Keratinocyte (primary cell): ENCODE measurements around the gene TTLL5.

Experiments
- CTCF ChIP-seq, 3 experiments: IDR thresholded peaks in 1 of 3; conservative IDR thresholded peaks in 1 of 3; optimal IDR thresholded peaks in 1 of 3; 2 replicates in 2 of 3; 3 replicates in 1 of 3; pipeline versions ENCODE3 to v1.5.1; 2011; ENCODE audit warnings: low read length in 3 of 3, mild to moderate bottlenecking in 3 of 3, moderate library complexity in 2 of 3, control low read depth in 1 of 3, inconsistent platforms in 1 of 3; ENCODE audit not compliant: insufficient read depth in 2 of 3; ENCODE audit errors: extremely low read depth in 1 of 3
- EZH2 ChIP-seq: IDR thresholded peaks from one replicate; pipeline ENCODE4 v1.6.1; 2012; ENCODE audit warnings: inconsistent platforms, mild to moderate bottlenecking, low read length, moderate library complexity

GRCh38 chr14:75985618-75986438 lies 324.8 kb downstream of the TTLL5 start, which contains the start of gene IFT43:
- no peak for TF ChIP-seq CTCF (optimal IDR thresholded peaks at IDR 0.05 in 1 of 3, IDR thresholded peaks at IDR 0.05 in 1 of 3, conservative IDR thresholded peaks at IDR 0.05 in 1 of 3; ENCODE audit: extremely low read depth in 1 of 3, insufficient read depth in 2 of 3, low read length in 3 of 3)
- no peak for TF ChIP-seq EZH2
